Vagina (tissue), 2 donors: Measurements from ENCODE around the gene NAA20. TPM values are rescaled to one million over a fixed set of nuclear protein-coding genes. Genes with fewer than 3 reads are reported as not detected.

Experiments used
- DNase-seq, 2 donors: peaks; one replicate each; pipeline ENCODE4 v3.0.0-alpha.2; 2017; ENCODE audit errors: extremely low spot score in 2 of 2
- H3K27ac ChIP-seq: fragments of 200-600 bp; sonication (generic); one replicate; pipeline ENCODE4 v1.5.1; 2019
- H3K27me3 ChIP-seq: fragments of 200-600 bp; sonication (generic); one replicate; pipeline ENCODE4 v1.5.1; 2019
- H3K36me3 ChIP-seq, 2 donors: fragments of 200-600 bp; sonication (generic); one replicate each; pipeline ENCODE4 v1.5.1; 2017 to 2019
- H3K4me1 ChIP-seq: fragments of 200-600 bp; sonication (generic); one replicate; pipeline ENCODE4 v1.5.1; 2019
- H3K4me3 ChIP-seq, 2 donors: fragments of 200-600 bp; sonication (generic); 1 replicate in 1 of 2; 2 replicates in 1 of 2; pipeline ENCODE4 v1.5.1; 2016 to 2019
- H3K9me3 ChIP-seq: fragments of 200-600 bp; sonication (generic); one replicate; pipeline ENCODE4 v1.5.1; 2019
- POLR2A ChIP-seq, 2 donors: fragments of 450-650 bp; IDR thresholded peaks; one replicate each; pipeline ENCODE4 v1.6.1; 2017; ENCODE audit warnings: antibody characterized with exemption in 2 of 2, mild to moderate bottlenecking in 2 of 2, moderate library complexity in 2 of 2
- POLR2AphosphoS5 ChIP-seq, 2 donors: sonication (generic); formaldehyde crosslinking; IDR thresholded peaks; one replicate each; pipeline ENCODE4 v1.9.0; 2017; ENCODE audit warnings: antibody characterized with exemption in 2 of 2, mild to moderate bottlenecking in 2 of 2, low read depth in 1 of 2; ENCODE audit not compliant: insufficient read depth in 1 of 2
- intact Hi-C: fragments of 100-400 bp; cut with DNase I; formaldehyde crosslinking; loops from one replicate; pipeline ENCODE4 v1.15.1; 2023
- total RNA-seq: library from RNA; depleted of rRNA; stranded (reverse); fragments of >200 nt; gene quantifications from one replicate; pipeline ENCODE4 v1.2.3, GENCODE V29; 2016
- TF ChIP-seq, protein P1 (sequence below), 3 experiments: fragments of 450-650 bp in 2 of 3; fragments of 200-600 bp in 1 of 3; sonication (generic) in 1 of 3; IDR thresholded peaks; one replicate each; pipeline ENCODE4 v1.5.1; 2017 to 2019; ENCODE audit warnings: antibody characterized with exemption in 3 of 3, mild to moderate bottlenecking in 2 of 3, moderate library complexity in 2 of 3

The NAA20 gene
- total RNA-seq, 1 donor from 2014 or later, result 28.2 TPM

DNA sequence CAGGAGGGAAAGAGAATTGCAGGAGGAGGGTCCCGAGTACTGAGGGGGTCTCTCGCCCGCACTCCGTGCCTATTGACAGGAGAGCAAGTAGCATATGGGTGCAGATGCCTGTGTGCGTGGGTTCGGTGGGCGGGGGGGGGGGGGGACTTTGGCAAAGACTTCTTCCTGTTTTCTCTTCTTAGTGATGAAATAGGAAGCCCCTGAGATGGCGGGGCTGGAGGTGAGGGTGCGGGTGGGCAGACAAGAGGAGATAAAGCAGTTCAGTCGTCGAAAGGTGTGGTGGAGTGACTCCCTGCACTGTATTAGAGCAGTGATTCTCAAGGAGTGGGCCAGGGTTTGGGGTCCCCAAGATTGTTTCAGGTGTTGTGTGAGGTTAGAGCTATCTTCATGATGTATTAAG, 3.7 kb downstream of the NAA20 start:
- Histone ChIP-seq H3K27ac (no peak overlapping the region), H3K36me3 (peaks cover 0 to 4% of the 10 kb centered on the region in 2 donors), H3K4me1 (peaks cover 53% of the 10 kb centered on the region), H3K9me3 (no peaks in the 10 kb centered on the region), H3K4me3 (no peak overlapping the region), H3K27me3 (no peaks in the 10 kb centered on the region)
- intact Hi-C loops, result no loop called here
- TF ChIP-seq POLR2A (IDR thresholded peaks at IDR 0.05) (no peak), POLR2AphosphoS5 (IDR thresholded peaks at IDR 0.05; ENCODE audit: insufficient read depth in 1 of 2, low read depth in 1 of 2) (no peak)
- TF ChIP-seq, protein P1, sequence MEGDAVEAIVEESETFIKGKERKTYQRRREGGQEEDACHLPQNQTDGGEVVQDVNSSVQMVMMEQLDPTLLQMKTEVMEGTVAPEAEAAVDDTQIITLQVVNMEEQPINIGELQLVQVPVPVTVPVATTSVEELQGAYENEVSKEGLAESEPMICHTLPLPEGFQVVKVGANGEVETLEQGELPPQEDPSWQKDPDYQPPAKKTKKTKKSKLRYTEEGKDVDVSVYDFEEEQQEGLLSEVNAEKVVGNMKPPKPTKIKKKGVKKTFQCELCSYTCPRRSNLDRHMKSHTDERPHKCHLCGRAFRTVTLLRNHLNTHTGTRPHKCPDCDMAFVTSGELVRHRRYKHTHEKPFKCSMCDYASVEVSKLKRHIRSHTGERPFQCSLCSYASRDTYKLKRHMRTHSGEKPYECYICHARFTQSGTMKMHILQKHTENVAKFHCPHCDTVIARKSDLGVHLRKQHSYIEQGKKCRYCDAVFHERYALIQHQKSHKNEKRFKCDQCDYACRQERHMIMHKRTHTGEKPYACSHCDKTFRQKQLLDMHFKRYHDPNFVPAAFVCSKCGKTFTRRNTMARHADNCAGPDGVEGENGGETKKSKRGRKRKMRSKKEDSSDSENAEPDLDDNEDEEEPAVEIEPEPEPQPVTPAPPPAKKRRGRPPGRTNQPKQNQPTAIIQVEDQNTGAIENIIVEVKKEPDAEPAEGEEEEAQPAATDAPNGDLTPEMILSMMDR (IDR thresholded peaks at IDR 0.05), result no peak
- DNase-seq, result no peak

DNA sequence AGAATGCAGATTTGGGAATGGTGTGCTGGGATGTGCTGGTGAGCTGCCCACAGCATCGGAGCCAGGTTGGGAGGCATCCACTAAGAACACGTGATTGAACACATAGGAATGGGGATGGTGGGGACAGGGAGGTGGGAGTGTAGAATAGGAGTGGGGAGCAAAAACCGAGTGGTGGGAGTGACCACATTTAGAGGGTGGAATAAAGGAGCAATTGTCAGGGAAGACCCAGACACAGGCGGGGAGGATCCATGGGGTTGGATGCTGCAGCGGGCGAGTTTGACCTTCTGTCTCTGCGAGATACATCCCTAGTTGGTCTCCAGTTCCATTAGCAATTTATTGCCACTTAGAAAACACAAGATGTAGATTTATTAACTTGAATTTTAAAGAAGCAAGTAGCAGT, 4.7 kb downstream of the NAA20 start:
- no peak for DNase-seq
- Histone ChIP-seq H3K27ac (no peak overlapping the region), H3K9me3 (no peaks in the 10 kb centered on the region), H3K27me3 (no peaks in the 10 kb centered on the region), H3K4me3 (no peak overlapping the region), H3K36me3 (peaks cover 0 to 8% of the 10 kb centered on the region in 2 donors), H3K4me1 (peaks cover 48% of the 10 kb centered on the region)
- intact Hi-C loops, result no loop called here
- TF ChIP-seq POLR2A (IDR thresholded peaks at IDR 0.05), result no peak
- TF ChIP-seq, protein P1 (IDR thresholded peaks at IDR 0.05), result no peak
- no peak for TF ChIP-seq POLR2AphosphoS5 (IDR thresholded peaks at IDR 0.05; ENCODE audit: insufficient read depth in 1 of 2, low read depth in 1 of 2)

DNA sequence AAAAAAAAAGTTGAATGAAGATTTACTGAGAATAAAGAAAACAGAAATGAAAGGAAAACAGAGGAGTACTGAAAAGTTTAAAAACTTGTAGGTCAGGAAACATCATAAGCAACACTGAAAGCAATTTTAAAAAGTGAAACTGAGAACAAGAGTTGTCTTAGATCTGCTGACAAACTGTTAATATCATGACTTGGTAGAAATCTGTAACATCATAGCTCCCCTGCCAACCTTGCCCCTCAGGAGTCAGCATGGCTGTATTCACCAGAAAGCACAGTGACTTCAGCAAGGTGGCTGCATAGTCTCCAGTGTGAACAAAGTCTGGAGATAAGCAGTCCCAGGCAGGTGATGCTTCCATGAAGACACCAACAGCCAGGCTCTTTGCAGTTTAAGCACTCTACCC, 5.3 kb downstream of the NAA20 start:
- Histone ChIP-seq H3K36me3 (peaks cover 0 to 8% of the 10 kb centered on the region in 2 donors), H3K27me3 (no peaks in the 10 kb centered on the region), H3K4me3 (no peak overlapping the region), H3K27ac (no peak overlapping the region), H3K4me1 (peaks cover 46% of the 10 kb centered on the region), H3K9me3 (no peaks in the 10 kb centered on the region)
- intact Hi-C loops, result no loop called here
- no peak for TF ChIP-seq POLR2A (IDR thresholded peaks at IDR 0.05)
- TF ChIP-seq, protein P1 (IDR thresholded peaks at IDR 0.05), result no peak
- TF ChIP-seq POLR2AphosphoS5 (IDR thresholded peaks at IDR 0.05; ENCODE audit: insufficient read depth in 1 of 2, low read depth in 1 of 2), result no peak
- no peak for DNase-seq

DNA sequence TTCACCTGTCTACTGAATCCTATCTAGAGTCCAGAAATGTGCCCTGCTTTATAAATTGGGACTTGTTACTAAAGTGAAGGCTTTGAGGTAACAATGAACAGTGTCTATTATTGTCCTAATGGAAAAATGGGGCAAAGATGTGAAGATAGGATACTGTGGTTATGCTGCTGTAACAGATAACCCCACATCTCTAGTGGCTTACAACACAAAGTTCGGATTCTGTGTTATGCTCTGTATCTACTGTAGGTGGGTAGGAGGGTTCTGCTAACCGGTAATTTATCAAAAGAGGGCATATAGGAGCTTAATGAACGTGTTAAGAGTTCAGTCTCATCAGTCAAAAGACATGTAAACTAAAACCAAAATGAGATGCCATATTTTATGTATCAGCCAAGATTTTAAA, 6.2 kb downstream of the NAA20 start:
- no peak overlapping the region for H3K27ac ChIP-seq
- intact Hi-C loops, result no loop called here
- TF ChIP-seq POLR2AphosphoS5 (IDR thresholded peaks at IDR 0.05; ENCODE audit: insufficient read depth in 1 of 2, low read depth in 1 of 2) (no peak), POLR2A (IDR thresholded peaks at IDR 0.05) (no peak)
- TF ChIP-seq, protein P1 (IDR thresholded peaks at IDR 0.05), result no peak
- no peaks in the 10 kb centered on the region for H3K27me3 ChIP-seq
- H3K36me3 ChIP-seq, result peaks cover 0 to 10% of the 10 kb centered on the region in 2 donors
- H3K4me3 ChIP-seq, result no peak overlapping the region
- DNase-seq, result no peak
- peaks cover 37% of the 10 kb centered on the region for H3K4me1 ChIP-seq
- no peaks in the 10 kb centered on the region for H3K9me3 ChIP-seq

DNA sequence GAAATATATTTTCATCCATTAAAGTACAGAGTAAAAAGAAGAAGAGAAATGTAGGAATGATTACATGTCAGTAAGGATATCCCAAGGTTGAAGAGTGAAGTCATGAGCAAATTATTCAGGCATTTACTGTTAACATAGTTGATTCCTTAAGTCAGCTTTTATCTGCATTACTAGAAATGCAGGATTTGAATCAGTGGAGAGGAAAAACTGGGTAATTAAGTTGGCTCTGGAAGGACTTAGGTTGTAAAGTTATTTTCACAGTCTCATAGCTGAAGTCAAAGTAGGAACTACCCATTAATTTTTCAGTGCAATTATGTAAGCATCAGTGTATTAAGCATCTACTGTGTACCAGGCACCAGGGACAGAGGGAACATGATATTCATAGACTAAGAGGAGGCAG, 7.8 kb downstream of the NAA20 start:
- Histone ChIP-seq H3K4me3 (no peak overlapping the region), H3K4me1 (peaks cover 22% of the 10 kb centered on the region), H3K27ac (no peak overlapping the region), H3K9me3 (no peaks in the 10 kb centered on the region), H3K36me3 (peaks cover 0 to 21% of the 10 kb centered on the region in 2 donors), H3K27me3 (no peaks in the 10 kb centered on the region)
- TF ChIP-seq POLR2A (IDR thresholded peaks at IDR 0.05) (no peak), POLR2AphosphoS5 (IDR thresholded peaks at IDR 0.05; ENCODE audit: insufficient read depth in 1 of 2, low read depth in 1 of 2) (no peak)
- TF ChIP-seq, protein P1 (IDR thresholded peaks at IDR 0.05), result no peak
- intact Hi-C loops, result no loop called here
- no peak for DNase-seq
